Omental fat pad (tissue), 4 donors: ENCODE results near the gene PCDHGA7. TPM values are rescaled to one million over a fixed set of nuclear protein-coding genes. Genes with fewer than 3 reads are reported as not detected.
"Not testable (repeated sequence)": the region's sequence is repeated elsewhere in the genome, so short reads cannot be mapped to it uniquely, and the experiment has no call there.

Experiments
- ATAC-seq: fragments of 150-250 bp; one replicate; pipeline ENCODE4 v1.9.1; 2016; ENCODE audit warnings: mild to moderate bottlenecking, moderate library complexity; ENCODE audit not compliant: low FRiP score
- DNase-seq: peaks from one replicate; pipeline ENCODE4 v3.0.0-alpha.2; 2019; ENCODE audit warnings: low spot score
- CTCF ChIP-seq, 3 donors: fragments of 450-650 bp; IDR thresholded peaks; one replicate each; pipeline ENCODE4 v1.5.1; 2016 to 2017; ENCODE audit warnings: antibody characterized with exemption in 3 of 3, mild to moderate bottlenecking in 3 of 3, moderate library complexity in 2 of 3
- total RNA-seq, 4 donors: library from RNA; depleted of rRNA; stranded (reverse); fragments of >200 nt; gene quantifications; one replicate each; pipeline ENCODE4 v1.1.0, GENCODE V29; 2016

Gene PCDHGA7
- 1 to 10 TPM; 1.1 to 9.0 (median 3.6) TPM for total RNA-seq

DNA sequence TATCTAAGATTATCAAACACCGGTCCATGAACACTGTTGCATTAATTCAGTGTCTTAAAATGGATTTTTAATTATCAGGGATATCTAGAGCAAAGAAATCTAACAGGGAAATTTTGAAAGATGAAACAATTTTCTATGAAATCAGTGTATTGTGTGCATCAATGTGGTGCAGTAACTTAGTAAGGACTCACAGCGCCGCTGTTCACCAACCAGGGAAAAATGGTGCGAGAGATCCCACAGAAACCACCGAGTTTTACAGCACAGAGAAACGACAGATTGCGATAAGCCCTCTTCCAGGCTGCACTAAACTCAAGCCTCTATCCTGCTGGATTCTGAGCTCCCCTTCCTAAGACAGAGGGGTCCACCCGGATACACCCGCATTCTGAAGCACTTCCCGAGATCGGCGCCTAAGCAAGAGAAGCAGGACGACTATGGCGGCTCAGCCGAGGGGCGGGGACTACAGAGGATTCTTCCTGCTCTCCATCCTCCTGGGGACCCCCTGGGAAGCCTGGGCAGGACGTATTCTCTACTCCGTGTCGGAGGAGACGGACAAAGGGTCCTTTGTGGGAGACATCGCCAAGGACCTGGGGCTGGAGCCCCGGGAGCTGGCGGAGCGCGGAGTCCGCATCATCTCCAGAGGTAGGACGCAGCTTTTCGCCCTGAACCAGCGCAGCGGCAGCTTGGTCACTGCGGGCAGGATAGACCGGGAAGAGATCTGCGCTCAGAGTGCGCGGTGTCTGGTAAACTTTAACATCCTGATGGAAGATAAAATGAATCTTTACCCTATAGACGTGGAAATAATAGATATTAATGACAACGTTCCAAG lies at the start of gene PCDHGA7:
Gene PCDHGA7, plus strand, starts transcription at position 274 of the 826 bp plus-strand sequence. Its CDS starts 158 bp downstream, at position 432.
- ATAC-seq (no peak), DNase-seq (no peak)

DNA sequence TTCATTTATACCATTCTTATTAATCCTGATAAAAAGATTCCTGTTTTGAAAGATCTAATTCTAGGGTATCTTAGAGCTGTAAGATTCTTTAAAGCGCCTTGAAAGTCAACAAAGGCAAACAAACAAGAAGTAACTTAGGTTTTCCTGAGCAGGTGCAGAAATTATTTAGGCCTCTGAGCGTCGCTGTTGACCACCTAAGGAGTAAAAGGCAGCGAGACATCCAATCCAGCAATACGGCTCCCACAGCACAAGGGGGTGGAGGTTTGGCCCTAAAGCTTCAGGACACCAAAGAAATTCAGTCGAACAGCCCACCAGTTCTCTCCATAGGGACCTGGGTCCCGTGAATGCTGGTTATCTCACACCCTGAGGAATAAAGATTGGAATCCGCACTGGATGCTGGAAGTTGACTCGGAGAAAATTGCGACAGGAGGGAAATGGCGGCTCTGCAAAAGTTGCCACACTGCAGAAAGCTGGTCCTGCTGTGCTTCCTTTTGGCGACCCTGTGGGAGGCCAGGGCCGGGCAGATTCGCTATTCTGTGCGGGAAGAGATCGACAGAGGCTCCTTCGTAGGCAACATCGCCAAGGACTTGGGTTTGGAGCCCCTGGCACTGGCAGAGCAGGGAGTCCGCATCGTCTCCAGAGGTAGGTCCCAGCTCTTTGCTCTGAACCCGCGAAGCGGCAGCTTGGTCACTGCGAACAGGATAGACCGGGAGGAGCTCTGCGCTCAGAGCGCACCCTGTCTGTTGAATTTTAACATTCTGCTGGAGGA lies 43.8 kb upstream of the PCDHGA7 start, which contains the start of gene PCDHGA2:
Gene PCDHGA2, plus strand, starts transcription at position 223 of the 769 bp plus-strand sequence.
- DNase-seq = no peak
- no peak for ATAC-seq
- TF ChIP-seq CTCF (IDR thresholded peaks at IDR 0.05) = no peak

More for the DNA sequence above, at the start of gene PCDHGA7:
- TF ChIP-seq CTCF (IDR thresholded peaks at IDR 0.05) = no peak

DNA sequence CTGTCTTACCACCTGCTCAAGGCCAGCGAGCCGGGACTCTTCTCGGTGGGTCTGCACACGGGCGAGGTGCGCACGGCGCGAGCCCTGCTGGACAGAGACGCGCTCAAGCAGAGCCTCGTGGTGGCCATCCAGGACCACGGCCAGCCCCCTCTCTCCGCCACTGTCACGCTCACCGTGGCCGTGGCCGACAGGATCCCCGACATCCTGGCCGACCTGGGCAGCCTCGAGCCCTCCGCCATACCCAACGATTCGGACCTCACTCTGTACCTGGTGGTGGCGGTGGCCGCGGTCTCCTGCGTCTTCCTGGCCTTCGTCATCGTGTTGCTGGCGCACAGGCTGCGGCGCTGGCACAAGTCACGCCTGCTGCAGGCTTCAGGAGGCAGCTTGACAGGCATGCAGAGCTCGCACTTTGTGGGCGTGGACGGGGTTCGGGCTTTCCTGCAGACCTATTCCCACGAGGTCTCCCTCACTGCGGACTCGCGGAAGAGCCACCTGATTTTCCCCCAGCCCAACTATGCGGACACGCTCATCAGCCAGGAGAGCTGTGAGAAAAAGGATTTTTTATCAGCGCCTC lies 41.7 kb upstream of the PCDHGA7 start:
- not testable (repeated sequence) for DNase-seq, ATAC-seq

DNA sequence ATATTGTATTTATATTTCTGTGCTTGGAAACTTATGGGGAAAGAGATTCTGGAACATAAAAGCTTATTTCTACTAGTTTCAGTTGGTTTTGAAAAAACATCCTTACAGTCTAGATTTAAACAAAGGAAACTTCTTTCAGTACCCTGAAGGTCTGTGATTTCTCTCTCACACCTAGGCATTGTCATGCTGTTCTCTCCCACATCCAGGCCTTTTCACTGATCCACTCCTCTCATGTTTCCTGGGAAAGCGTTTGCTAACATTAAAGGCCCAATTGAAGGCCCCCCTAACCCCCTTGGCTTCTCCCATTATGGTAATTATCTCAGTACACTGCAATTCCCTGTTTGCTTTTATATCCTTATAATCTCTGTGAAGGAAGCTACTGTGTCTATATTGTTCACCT lies 39.8 kb upstream of the PCDHGA7 start:
- TF ChIP-seq CTCF (IDR thresholded peaks at IDR 0.05) = no peak
- ATAC-seq (no peak), DNase-seq (no peak)

GRCh38 chr5:141343242-141343952 lies 39.1 kb upstream of the PCDHGA7 start, which contains the start of gene PCDHGA3:
PCDHGA3 (plus strand) TSS chr5:141343829; CDS start chr5:141344034, 205 bp downstream.
- no peak for TF ChIP-seq CTCF (IDR thresholded peaks at IDR 0.05)

DNA sequence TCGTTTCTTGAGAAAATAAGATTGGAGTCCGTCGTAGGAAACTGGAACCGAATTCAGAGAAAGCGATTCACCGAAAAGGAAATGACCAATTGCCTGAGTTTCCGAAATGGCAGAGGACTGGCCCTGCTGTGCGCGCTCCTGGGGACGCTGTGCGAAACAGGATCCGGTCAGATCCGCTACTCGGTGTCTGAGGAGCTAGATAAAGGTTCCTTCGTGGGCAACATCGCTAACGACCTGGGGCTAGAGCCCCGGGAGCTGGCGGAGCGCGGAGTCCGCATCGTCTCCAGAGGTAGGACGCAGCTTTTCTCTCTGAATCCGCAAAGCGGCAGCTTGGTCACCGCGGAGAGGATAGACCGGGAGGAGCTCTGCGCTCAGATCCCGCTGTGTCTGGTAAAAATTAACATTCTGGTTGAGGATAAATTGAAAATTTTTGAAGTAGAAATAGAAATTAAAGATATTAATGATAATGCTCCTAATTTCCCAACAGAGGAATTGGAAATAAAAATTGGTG lies 38.5 kb upstream of the PCDHGA7 start:
- TF ChIP-seq CTCF (IDR thresholded peaks at IDR 0.05) = no peak
- DNase-seq (no peak), ATAC-seq (no peak)

More at GRCh38 chr5:141343242-141343952, 39.1 kb upstream of the PCDHGA7 start, which contains the start of gene PCDHGA3:
- DNase-seq (no peak), ATAC-seq (no peak)
